Fibroblast of skin of abdomen (primary cell): ENCODE results near the gene APBA2.
"Not testable (repeated sequence)": the region's sequence is repeated elsewhere in the genome, so short reads cannot be mapped to it uniquely, and the experiment has no call there.

Experiments used
- DNase-seq: peaks from one replicate; pipeline ENCODE4 v3.0.0-alpha.2; 2013

Gene APBA2

DNA sequence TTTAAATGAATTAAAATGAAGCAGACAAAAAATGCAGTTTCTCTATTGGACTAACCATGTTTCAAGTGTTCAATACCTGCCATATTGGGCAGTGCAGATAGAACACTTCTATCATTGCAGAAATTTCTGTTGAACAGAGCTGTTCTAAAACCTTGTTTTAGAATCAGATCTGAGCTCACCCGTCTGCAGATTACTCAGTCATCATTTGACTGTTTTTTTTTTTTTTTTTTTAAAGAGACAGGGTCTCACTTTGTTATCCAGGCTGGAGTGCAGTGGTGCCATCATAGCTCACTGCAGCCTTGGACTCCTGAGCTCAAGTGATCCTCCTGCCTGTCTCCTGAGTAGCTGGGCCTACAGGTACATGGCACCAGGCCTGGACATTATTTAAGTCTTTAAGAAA lies 128.7 kb downstream of the APBA2 start:
- DNase-seq: no peak

DNA sequence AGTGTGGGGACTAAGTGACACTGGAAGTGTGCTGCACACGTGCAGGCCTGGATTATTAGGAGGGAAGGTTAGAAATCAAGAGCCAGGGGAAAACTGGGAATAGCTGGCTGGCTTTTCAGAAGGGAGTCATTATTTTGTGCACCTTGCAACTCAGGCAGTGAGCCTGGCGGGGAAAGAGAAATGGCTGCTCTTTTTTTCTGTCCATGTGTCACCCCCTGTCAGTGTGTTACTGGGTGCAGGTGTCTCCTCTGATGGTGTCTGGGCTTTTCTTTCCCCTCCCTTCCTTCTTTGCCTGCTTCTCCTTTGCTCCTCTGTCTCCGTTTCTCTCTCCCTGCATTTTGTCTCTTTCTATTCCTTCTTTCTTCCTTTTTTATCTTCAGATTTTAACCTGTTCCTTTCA lies 130.7 kb downstream of the APBA2 start:
- DNase-seq: no peak

DNA sequence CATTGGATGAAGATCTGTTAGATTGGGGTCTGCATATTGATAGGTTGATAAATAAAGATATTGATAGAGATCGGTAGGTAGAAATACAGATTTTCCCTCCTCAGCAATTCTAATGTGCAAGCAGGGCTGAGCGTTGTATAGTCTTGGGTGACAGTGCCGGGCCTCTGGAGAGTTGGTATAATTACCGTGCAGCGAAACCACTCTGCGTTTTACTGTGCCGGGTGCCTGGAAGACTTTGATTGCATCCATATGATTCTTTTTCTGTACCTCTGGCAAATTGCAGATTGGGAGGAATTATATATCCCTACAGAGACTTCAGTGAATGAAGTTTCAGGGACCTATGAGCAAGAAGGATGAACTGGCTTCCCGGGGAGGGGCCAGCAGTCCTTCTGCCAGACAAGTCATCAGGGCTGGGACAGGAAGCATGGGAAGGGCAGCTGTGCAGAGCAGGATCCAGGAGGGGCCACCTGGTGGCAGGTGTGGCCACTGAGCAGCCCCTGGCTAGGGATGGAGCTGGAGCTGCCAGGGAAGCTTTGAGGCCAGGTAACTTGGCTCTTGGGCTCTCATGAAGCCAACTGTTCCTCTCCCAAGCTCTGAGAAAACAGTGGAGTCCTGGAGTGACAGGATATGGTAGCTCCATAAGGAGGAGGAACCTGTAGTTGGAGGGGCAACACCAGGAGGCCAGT lies 132.5 kb downstream of the APBA2 start:
- no peak for DNase-seq

DNA sequence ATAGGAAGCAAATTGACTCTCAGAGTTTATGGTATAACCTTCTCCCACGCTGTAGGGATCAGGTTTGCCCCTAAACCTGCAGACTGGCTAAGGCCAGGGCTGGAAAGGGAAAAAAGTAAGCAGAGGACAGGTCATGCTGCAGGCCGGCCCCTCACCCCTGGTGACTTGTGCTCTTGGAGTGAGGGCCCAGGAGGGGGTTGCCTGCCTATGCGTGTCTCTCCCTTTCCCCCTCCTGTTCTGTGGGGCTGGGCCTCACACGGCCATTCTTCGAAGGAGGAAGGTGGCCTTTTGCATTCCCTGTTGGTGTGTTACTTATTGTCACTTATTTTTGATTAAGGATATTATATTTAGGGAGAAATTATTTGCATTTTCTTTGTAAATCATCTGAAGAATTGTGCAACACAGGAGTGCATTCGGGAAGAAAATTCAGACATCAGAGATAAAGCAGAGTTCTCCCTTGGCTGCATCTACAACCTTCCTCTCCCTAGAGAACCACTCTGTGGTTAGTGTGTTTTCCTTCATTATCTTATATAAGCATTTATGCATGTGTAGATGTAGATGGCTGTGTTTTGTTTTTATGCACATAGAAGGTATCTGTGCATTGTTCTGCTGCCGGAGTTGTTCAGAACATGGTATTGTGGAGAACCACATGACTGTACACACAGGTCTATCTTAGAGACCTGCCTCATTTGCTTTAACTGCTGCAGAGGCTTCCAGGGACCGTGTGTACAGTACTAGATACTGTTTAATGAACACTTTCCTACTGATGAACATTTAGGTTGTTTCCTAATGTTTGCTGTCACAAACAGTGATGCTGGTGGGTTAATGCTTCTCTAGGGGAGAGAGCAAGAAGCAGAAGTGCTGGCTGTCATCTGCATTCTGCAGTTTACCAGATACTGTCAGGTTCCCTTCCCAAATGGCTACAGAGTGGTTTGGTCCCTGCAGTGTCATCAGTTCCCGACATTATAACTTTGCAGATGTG lies 133.5 kb downstream of the APBA2 start:
- no peak for DNase-seq

DNA sequence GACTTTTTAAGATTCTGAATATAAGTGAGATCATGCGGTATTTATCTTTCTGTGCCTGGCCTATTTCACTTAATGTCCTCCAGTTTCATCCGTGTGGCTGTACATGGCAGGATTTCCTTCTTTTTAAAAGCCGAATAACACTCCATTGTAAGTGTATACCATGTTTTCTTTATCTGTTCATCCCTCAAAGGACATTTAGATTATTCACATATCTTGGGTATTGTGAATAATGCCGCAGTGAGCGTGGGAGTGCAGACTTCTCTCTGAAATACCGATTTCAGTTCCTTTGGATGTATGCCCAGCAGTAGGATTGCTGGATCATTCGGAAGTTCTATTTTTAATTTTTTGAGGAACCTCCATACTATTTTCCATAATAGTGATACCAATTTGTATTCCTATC lies 136.1 kb downstream of the APBA2 start:
- DNase-seq: no peak

DNA sequence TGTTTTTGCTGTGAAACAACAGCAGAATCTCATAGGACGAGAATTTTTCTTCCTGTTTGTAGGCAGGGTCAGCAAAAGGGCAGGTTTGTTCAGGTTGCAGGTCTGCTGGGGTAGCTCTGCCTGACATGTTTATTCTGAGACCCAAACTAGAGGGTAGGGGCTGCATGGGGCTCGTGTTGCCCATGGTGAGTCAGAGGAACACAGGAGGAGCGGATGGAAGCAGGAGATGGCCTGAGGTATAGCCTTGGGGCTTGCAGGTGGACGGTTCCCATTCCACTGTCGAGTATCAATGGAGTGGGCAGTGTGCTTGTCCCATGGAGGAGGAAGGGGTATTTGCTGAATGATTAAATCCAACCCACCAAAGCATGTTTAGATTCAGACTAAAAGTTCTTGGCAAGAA lies 138.9 kb downstream of the APBA2 start:
- no peak for DNase-seq

DNA sequence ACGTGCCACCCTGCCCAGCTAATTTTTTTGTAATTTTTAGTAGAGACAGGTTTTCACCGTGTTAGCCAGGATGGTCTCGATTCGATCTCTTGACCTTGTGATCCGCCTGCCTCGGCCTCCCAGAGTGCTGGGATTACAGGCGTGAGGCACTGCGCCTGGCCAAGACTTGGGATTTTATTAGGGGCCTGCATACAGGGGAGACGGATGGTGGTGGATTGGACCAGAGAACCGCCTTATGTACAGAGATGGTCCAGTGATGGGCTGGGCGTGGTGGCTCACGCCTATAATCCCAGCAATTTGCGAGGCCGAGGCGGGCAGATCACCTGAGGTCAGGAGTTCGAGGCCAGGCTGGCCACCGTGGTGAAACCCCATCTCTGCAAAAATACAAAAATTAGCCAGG lies 139.6 kb downstream of the APBA2 start:
- not testable (repeated sequence) for DNase-seq

DNA sequence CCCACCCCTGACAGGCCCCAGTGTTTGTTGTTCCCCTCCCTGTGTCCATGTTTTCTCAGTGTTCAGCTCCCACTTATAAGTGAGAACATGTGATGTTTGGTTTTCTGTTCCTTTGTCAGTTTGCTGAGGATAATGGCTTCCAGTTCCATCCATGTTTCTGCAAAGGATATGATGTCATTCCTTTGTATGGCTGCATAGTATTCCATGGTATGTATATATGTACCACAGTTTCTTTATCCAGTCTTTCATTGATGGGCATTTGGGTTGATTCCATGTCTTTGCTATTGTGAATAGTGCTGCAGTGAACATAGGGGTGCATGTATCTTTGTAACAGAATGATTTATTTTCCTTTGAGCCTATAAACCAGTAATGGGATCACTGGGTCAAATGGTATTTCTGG lies 142.4 kb downstream of the APBA2 start:
- not testable (repeated sequence) for DNase-seq

DNA sequence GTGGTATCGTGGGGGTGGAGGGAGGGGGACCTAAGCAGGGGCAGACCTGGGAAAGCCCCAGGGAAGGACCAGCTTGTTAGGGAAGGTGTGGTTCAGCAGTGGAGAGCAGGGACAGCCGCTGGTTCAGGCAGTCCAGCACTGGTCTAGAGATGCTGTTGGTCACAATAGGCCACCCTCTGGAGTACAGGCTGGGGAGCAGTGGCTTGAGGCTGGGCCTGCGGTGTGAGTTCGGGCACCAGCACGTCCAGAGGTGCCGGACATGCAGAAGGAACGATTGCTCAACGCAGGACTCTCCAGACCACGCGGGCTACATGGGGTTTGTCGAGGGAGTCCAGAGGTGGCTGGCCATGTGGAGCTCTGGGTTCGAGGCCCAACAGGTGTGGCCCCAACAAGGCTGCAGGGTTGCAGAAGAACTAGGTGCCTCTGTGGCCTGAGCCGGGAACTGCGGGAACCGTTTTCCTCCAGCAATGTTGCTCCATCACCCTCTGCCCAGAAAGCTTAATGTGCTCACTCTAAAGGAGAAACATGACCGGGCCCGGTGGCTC lies 143.9 kb downstream of the APBA2 start:
- no peak for DNase-seq

DNA sequence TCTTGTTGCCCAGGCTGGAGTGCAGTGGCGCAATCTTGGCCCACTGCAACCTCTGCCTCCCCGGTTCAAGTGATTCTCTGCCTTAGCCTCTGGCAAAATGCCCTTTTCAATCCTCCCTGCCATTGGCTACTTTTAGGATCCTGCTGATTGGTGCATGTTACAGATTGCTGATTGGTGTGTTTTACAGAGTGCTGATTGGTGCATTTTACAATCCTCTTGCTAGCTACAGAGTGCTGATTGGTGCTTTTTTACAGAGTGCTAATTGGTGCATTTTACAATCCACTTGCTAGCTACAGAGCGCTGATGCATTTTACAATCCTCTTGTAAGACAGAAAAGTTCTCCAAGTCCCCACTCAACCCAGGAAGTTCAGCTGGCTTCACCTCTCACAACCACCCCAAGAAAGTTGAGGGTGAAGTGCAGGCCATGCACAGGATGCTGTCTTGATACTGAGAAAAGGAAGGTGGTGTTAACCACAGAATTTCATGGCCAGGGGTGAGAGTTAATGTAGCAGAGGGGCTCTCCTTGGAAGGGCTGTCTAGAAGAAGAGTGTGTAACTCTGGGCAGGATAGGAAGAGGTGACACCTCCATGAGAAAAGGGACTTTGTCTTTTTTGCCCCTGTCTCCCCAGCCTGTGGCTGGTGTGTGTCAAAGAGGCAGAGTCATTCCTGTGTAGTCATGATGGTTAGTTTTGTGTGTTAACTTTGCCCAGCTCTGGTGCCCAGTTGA lies 145.9 kb downstream of the APBA2 start:
- DNase-seq: no peak

DNA sequence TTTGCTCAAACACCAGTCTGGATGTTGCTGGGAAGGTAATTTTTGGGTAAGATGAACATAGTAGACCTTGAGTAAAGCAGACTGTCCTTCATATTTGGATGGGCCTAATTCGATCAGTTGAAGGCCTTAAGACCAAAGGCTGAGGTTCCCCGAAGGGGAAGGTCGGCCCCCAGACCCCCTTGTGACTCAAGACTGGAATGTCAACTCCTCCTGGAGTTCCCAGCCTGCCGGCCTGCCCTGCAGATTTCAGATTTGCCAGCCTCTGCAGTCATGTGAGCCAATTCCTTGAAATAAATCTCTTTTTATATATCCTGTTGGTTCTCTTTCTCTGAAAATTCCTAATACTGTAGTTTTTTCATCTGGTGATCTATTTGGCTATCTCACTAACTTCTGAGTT lies 146.5 kb downstream of the APBA2 start:
- DNase-seq: no peak

DNA sequence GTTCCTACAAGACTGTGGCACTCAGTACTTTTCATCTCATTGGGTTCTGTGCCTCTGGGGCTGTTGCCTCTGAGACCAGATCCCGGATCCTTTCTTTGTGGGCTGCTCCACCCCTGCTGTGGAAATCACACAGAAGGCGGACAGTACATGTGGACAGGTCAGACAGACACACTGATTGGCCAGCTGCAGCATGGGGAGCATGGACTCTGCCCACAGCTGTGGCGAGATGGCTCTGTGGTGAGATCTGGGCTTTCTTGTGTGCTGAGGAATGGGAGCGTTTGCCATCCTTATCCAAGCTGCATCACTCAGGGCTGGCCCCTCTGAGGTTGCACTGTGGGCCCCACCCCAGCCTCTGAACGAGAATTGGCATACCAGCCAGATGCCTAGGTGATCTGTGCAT lies 147.0 kb downstream of the APBA2 start:
- DNase-seq: no peak

DNA sequence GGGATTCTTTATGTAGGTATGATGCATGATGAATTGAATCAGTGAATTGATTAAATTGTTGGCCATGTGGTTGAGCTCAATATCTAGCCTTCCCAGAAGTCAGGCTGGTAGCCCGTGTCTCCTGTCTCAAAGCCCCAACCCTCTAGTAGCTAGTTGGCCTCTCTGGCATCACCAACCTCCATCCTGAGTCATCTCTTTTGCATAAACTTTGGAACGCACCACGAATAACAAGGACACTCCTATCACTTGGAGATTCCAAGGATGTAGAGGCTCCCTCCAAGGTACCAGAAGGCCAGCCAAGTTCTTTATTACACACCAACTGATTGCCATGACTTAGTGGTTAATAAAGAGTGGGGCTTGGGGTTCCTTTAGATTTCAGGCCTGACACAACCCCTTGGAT lies 148.4 kb downstream of the APBA2 start:
- no peak for DNase-seq

DNA sequence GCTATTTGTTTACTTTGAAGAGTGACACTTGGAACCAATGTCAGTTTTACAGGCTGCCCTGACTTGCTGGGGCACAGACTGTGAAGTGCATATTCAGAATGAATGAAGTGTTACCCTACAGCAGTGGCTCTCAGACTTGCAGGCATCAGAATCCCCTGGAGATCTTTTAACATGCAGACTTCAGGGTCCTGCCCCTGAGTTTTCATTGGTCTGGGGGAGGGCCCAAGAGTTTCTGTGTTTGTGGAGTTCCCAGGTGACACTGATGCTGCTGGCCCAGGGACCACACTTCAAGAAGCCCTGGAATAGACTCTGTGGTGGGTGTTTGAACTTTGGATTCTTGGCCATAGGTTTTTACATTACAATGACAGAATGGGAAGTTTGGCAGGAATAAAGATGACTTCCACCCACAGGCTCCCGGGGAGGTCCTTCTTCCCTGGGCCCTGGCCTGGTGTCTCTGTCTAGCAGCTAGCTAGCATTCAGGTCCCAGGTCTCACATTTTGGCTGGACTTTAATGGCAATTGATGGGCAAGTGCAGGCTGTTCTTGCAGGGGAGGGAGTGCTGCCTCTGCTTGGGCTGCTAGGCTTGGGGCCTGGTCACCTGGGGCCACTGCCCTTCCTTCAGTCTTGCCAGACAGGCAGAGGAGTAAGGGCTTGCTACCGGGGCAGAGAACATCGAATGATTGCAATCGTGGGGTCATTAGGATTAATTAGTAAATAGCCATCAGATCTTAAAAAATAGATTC lies 149.0 kb downstream of the APBA2 start:
- no peak for DNase-seq

DNA sequence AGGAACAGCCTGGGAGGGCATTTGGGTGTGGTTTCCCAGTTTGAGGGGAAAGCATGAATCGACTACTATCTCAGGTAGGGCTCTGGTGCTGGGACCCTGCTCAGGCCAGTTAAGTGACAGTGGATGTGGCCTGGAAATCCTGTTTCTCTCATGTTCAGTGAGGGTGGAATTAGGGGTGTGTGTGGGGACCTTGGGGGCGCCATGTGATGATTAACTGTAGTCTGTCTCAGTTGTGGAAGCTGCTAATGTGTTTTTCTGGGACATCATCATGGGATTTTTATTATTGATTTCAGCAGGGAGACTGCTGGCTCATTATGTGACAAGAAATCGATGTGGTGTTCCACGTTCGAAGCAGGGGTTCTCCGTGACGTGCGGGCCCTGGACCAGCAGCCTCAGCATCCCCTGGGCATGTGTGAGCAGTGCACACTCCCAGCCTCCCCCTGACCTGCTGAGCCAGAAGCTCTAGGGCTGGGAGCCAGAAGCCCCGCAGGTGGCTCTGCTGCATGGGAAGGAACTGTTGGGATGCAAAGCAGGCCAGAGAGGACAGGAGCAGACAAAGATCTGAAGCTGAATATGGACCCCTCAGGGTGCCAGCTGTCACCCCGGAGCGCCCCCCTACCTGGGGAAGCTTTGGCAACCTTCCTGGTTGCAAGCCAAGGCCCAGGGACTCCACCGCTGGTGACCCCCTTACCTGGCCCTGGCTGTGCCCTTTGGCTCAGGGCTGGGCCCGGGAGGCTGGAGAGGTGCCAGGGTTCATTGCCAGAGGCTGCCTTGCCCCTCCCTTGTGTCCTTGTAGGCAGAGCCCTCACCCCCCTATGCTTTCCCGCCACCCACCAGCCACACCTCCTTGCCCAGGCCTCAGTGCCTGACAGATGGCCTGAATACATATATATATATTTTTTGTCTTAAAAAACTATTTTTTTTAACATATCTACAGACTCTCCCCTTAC lies 149.8 kb downstream of the APBA2 start:
- no peak for DNase-seq

DNA sequence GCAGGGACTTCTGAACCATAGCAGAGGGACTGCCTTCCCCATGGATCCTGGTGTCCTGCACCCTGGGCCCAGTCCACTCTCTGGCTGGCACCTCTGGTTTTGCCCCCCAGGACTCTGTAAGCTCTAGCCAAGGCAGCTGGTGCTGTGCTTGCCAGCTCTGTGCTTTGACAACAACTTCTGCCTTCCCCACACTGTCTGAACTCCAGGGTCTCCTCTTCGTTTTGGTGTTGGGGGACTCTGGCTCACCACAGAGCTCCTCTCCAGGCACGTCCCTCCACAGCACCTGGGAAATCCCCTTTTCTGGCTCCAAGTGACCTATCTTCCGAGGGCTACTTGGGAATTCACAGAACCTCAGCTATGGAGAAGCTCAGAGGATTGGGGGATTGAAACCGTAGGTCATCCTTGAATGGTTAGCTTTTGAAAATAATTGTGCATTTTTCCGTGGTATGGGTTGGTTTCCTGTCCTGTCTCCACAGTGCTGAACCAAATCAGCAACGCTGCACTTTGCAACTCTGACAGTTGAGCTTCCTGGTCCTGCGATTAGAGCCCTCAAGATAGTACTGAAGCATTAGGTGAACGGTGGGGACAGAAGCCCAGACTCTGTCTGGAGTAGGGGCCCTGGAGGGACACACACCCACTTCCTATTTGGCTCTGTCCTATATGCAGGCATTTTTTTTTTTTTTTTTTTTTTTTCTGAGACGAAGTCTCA lies 152.4 kb downstream of the APBA2 start:
- no peak for DNase-seq

DNA sequence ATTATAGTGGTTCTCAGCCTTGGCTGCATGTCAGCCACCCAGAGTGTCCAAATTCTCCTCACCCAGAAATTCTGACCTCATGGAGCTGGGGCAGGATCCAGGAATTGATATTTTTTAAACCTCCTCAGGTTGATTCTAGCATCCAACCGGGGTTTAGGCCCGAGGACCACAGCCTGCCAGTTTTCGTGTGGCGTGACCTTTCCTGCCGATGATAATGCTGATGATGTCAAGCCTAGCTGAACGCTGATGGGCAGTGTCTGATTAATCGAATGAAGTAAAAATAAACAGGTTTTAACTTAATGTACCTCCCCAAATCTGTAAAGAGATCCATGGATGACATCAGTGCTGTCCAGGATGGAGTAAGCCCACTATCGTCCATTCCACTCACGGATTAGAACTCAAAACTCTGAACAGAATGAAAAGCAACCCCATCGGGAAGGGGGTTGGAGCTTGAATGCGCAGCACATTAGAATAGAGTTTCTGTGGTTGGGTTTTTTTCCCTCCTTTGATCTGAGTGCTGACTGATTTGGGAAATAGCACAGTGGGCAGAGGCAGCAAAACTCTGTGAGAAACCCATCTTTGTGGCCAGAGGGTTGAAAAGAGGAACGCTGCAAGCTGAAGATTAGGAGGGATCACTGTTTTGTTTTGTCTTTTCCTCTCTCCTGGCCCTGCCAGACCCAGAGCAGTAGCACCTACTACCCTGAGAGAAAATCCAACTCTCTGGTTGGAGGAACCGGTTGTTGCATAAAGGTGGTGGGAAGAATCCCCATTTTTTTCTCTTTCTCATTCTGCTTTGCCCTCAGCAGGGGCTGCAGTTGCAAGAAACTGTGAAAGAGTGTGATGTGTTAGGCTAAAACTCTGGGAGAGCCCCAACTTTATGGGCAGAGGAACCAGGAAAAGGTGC lies 153.9 kb downstream of the APBA2 start:
- no peak for DNase-seq

DNA sequence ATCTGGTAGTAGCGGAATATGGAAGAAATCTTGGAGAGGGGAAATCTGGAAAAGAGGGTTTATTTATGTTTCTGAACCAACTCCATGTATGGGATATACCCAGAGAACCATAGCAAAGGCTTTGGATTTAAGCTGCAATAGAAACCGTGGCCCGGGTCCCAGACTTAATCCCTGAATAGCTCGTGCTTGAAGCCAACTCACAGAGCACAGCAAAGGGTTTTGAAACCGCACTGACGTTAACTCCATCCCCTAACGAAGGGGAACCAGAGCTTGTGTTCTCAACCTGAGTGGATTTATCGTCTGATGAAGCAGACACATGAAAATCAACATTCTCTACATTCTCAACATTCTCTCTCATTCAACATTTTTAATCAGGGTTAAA lies 154.6 kb downstream of the APBA2 start:
- peak; percentile 65 for DNase-seq
